A204.1 (cell line): ENCODE data around the gene ZNF547.
A peak's percentile ranks its signal among the peaks of the same experiment; 100 is the strongest.
"Not testable (repeated sequence)": the region's sequence is repeated elsewhere in the genome, so short reads cannot be mapped to it uniquely, and the experiment has no call there.

ENCODE experiments used
- FAIRE-seq: peaks from 2 replicates; lab custom pipeline; 2012; peaks lifted over from hg19 to GRCh38; lab: Jason Lieb, UNC

The ZNF547 gene

DNA sequence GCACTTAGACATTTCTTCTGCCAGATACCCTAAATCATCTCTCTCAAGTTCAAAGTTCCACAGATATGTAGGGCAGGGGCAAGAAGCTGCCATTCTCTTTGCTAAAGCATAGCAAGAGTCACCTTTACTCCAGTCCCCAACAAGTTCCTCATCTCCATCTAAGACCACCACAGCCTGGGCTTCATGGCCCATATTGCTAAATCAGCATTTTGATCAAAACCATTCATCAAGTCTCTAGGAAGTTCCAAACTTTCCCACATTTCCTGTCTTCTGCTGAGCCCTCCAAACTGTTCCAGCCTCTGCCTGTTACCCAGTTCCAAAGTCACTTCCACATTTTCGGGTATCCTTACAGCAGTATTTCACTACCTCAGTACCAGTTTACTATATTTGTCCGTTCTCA is 11.3 kb downstream of the ZNF547 start:
- not testable (repeated sequence) for FAIRE-seq

DNA sequence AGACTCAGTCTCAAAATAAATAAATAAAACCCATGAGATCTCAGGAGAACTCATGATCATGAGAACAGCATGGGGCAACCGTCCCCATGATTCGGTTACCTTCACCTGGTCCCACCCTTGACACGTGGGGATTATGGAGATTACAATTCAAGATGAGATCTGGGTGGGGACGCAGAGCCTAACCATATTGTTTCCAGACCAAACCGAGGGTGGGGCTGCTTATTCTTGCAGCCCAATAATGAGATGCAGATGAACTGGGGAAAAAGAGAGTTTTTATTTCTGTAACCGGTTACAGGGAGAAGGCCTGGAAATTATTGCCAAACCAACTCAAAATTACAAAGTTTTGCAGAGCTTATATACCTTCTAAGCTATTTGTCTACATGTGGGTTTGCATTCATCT is 12.8 kb downstream of the ZNF547 start:
- FAIRE-seq, result no peak

- FAIRE-seq, result no peak
Measured at GRCh38 chr19:57377498-57378146, 14.3 kb downstream of the ZNF547 start.

DNA sequence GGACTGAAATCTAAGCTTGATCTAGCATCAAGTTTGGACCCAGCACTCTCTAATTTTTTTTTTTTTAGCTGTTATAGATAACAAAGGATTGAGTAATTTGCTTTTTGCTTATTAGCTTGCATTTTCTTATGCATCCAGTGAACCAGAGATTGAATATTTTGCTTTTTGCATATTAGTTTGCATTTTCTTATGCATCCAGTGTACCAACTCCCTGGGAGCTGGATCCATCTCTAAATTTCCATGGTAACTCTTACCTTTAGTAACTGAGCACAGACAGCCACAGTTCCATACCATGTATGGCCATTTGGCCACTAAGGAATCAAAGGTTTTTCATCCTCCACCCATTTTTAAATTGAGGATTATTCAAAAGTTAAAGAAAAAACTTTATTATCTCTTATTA is 17.6 kb downstream of the ZNF547 start:
- FAIRE-seq, result no peak

GRCh38 chr19:57382806-57383488 is 19.6 kb downstream of the ZNF547 start:
- no peak for FAIRE-seq

DNA sequence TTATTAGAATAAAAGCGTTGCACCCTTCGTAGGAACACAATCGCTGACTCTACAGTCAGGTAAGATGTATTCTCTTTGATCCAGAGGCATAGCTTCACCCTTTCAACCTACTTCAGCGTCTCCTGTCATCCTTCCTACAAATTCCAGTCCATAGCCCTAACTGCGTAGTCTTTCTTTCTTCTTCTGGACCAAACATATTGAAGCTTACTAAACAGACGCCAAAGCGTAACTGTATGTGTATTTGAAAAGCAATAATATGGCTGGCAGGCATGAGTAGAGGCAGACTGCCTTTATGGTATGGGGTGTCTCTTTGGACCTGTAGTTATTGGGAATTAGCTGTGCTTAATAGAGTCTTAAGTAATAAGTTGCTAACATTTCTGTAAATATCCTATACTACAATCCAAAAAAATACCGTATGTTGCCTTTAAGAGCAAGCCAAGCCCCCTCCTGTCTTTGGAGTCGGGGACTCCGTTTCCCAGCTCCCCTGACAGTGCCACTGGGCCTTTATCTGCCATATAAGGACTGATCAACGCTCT is 25.9 kb downstream of the ZNF547 start:
- FAIRE-seq, result no peak

DNA sequence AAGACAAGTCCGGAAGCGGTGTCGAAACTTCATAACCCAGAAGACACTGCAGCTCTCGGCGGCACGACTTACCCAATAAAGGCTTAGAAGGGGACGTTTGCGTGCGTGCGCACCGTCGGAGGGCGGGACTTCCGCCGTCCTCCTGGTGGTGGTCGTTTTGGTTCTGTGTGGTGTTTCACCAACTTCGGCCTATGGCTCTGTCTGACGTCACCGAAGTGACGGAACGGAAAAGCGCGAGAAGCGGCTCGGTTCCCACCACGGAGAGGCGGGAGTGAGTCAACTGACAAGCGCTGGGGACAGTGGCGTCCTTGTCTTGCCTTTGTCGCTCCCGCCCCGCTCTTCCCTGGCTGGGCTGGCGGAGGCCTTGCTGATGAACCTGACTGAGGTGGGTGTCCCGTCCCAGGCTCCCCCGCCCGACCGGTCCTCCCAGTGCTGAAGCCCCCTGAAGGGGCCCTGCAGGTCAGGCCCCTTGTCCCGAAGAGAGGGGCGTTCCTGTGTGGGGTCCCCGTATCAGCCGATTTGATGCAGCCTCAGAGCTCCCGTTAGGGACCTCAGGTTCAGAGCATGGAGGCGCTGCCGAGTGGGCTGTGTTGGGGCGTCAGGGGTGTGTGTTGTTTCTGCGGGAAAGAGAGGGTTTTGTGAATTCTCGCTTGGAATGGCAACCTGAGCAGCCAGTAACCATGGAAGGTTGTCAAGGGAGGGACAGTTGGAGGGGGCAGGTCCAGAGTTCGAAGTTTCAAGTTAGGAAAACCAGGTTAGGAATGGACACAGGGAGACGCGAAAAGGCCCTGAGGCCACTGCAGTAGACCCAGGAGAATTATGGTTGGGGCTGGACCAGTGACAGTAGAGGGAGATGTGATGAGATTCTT is 26.6 kb downstream of the ZNF547 start, which contains the start of gene ZNF548:
Gene ZNF548, plus strand, starts transcription at position 125 of the 869 bp plus-strand sequence. Its CDS starts 246 bp downstream, at position 371.
- peak; percentile 99 for FAIRE-seq

- FAIRE-seq, result no peak
Measured at GRCh38 chr19:57395710-57396109, 32.4 kb downstream of the ZNF547 start.

DNA sequence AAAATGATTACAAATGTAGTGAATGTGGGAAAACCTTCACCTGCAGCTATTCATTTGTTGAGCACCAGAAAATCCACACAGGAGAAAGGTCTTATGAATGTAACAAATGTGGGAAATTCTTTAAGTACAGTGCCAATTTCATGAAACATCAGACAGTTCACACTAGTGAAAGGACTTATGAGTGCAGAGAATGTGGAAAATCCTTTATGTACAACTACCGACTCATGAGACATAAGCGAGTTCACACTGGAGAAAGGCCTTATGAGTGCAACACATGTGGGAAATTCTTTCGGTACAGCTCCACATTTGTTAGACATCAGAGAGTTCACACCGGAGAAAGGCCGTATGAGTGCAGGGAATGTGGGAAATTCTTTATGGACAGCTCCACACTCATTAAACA is 35.5 kb downstream of the ZNF547 start:
- FAIRE-seq, result no peak

GRCh38 chr19:57403737-57404563 is 40.6 kb downstream of the ZNF547 start:
- no peak for FAIRE-seq

- no peak for FAIRE-seq
Measured at GRCh38 chr19:57406516-57407123, 43.3 kb downstream of the ZNF547 start.

- FAIRE-seq, result peak; percentile 98
Measured at GRCh38 chr19:57410877-57411671, 47.7 kb downstream of the ZNF547 start, which contains the start of gene ZNF17. Gene ZNF17 (plus strand): TSS chr19:57411161. CDS start chr19:57413616, 2,455 bp downstream.

DNA sequence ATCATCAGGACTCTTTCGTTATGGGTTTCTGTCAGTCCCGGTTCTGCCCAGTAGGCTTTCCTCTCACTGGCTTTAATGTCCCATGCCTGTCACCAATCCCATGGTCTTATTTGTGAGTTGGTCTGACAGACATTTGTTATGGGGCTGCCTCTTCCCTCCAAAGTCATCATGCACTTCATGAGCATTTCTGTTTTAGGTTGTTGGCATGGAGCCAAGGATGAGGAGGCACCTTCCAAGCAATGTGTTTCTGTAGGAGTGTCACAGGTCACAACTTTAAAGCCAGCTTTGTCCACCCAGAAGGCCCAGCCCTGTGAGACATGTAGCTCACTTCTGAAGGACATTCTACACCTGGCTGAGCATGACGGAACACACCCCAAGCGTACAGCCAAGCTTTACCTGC is 56.1 kb downstream of the ZNF547 start:
- FAIRE-seq, result no peak

- FAIRE-seq, result no peak
Measured at GRCh38 chr19:57421037-57421436, 57.7 kb downstream of the ZNF547 start.
